T-helper 17 cell (primary cell): Measurements from ENCODE around the gene BNIP1. TPM values are rescaled to one million over a fixed set of nuclear protein-coding genes. Genes with fewer than 3 reads are reported as not detected.
"Not testable (repeated sequence)": the region's sequence is repeated elsewhere in the genome, so short reads cannot be mapped to it uniquely, and the experiment has no call there.

Experiments
- ATAC-seq: fragments of 150-1000 bp; cut with Tn5 transposase; 2 replicates; pipeline ENCODE4 v1.10.0; 2021; ENCODE audit warnings: mild to moderate bottlenecking, moderate library complexity
- DNase-seq, 3 donors: peaks; one replicate each; pipeline versions ENCODE4 v3.0.0 to v3.0.0-alpha.2; 2020 to 2021
- H3K9me3 ChIP-seq: one replicate; pipeline ENCODE4 v1.7.0; 2013; ENCODE audit warnings: low read length, mild to moderate bottlenecking; ENCODE audit not compliant: control insufficient read depth, poor library complexity, severe bottlenecking
- H3K27ac Mint-ChIP-seq: one replicate; pipeline ENCODE4 v1.8.0; 2022; ENCODE audit warnings: mild to moderate bottlenecking, moderate library complexity, mixed read lengths
- H3K27me3 Mint-ChIP-seq: one replicate; pipeline ENCODE4 v1.8.0; 2022; ENCODE audit warnings: mixed read lengths
- H3K36me3 Mint-ChIP-seq: one replicate; pipeline ENCODE4 v1.8.0; 2022; ENCODE audit warnings: low read depth, mixed read lengths
- H3K4me1 Mint-ChIP-seq: one replicate; pipeline ENCODE4 v1.8.0; 2022; ENCODE audit warnings: mild to moderate bottlenecking, mixed read lengths
- H3K4me3 Mint-ChIP-seq: one replicate; pipeline ENCODE4 v1.8.0; 2022; ENCODE audit warnings: mild to moderate bottlenecking, moderate library complexity, mixed read lengths
- total RNA-seq, 4 donors: library from RNA in 2 of 4; stranded (reverse) in 2 of 4; gene quantifications; one replicate each; pipeline ENCODE4 v1.2.3 and lab custom pipeline; 2022 to 2026

Gene BNIP1, protein sequence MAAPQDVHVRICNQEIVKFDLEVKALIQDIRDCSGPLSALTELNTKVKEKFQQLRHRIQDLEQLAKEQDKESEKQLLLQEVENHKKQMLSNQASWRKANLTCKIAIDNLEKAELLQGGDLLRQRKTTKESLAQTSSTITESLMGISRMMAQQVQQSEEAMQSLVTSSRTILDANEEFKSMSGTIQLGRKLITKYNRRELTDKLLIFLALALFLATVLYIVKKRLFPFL
- 10 to 100 TPM; 27.0 to 30.4 TPM for total RNA-seq
- total RNA-seq (lab: John Stamatoyannopoulos, UW) = 12.5 to 22.0 reads per million in 2 donors

DNA sequence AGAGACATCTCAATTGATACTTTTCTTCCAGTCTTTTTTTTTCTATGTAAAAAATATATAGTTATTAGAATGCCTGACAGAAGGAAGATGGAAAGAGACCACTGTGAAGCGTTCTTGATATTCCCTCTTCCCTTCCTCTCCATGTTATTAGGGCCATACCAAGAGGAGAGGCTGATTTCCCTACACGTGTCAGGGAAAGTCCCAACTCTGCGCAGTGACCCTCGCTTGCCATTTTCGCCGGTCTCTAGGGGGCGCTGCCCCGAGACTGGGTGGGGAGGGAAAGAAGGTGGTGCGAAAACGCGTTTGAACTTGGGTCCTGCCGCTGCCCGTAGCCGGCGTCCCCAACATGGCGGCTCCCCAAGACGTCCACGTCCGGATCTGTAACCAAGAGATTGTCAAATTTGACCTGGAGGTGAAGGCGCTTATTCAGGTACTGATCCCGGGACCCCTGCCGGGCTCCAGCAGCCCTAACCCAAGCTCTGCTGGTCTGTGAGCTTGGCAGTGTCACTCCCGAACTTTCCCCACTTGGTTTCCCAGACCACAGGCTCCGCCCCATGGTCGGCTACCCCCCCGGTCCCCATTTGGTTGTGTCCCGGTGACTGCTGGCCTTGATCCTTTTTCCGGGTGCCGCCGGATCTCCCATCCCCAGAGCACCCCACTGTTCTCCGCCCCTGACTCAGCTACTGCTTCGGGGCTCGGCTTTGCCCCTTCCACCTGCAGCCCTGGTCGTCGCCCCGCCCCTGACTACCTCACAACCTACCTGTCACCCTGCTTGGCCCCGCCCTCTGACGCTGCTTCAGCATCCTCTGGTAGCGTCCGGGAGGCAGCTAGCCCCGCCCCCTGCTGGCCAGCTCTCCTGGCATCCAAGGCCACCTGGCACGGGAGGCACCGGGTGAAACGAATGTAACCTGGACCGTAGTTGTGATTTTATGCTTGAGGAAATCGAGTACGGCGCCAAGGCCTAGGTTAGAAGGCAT, at the start of gene BNIP1:
Gene BNIP1, plus strand, starts transcription at position 332 of the 977 bp plus-strand sequence. Its CDS starts 15 bp downstream, at position 347.
- peak within 1 kb of the TSS; percentile 99 for H3K4me3 Mint-ChIP-seq
- peaks cover 11% of the 10 kb centered on the region for H3K4me1 Mint-ChIP-seq
- ATAC-seq (peak; percentile 92), DNase-seq (peak; percentile 95 to 99 (median 96))
- peak within 1 kb of the TSS; percentile 97 for H3K27ac Mint-ChIP-seq
- H3K36me3 Mint-ChIP-seq = peaks cover 9% of the 10 kb centered on the region
- H3K9me3 ChIP-seq = no peaks in the 10 kb centered on the region
- no peaks in the 10 kb centered on the region for H3K27me3 Mint-ChIP-seq

DNA sequence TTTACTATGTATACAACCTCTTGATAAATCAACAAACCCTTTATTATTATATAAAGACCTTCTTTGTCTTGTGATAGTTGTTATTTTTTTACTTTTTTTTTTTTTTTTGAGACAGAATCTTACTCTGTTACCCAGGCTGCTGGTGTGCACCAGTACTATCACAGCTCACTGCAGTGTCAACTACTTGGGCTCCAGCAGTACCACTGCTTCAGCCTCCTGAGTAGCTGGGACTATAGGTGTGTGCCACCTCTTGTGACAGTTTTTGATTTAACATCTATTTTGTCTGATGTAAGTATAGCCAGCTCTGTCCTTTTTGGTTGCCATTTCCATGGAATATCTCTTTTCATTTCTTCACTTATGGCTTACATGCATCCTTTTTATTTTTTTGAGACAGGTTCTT, 45.5 kb upstream of the BNIP1 start:
- Mint-ChIP-seq H3K27me3 (no peaks in the 10 kb centered on the region), H3K36me3 (no peaks in the 10 kb centered on the region), H3K4me3 (peak overlapping the region; percentile 42), H3K4me1 (peaks cover 33% of the 10 kb centered on the region), H3K27ac (peak overlapping the region; percentile 95)
- H3K9me3 ChIP-seq = no peaks in the 10 kb centered on the region
- DNase-seq (no peak), ATAC-seq (peak; percentile 50)

DNA sequence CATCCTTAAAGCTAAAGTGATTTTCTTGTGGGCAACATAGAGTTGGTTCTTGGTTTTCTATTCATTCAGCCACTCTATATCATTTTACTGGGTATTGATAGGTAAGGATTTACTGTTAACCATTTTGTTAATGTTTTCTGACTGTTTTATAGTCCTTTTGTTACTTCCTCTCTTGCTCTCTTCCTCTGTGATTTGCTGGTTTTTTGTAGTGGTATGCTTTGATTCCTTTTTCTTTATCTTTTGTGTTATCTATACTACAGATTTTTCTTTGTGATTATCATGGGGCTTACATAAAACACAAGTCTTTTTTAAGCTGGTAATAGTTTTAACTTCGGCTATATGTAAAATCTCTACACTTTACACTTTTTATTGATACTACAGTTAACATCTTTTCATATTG, 44.9 kb upstream of the BNIP1 start:
- ATAC-seq = peak; percentile 57
- no peak for DNase-seq
- H3K4me1 Mint-ChIP-seq = peaks cover 35% of the 10 kb centered on the region
- H3K4me3 Mint-ChIP-seq = peak overlapping the region; percentile 42
- no peaks in the 10 kb centered on the region for H3K27me3 Mint-ChIP-seq
- H3K27ac Mint-ChIP-seq = peak overlapping the region; percentile 95
- H3K9me3 ChIP-seq = no peaks in the 10 kb centered on the region
- H3K36me3 Mint-ChIP-seq = no peaks in the 10 kb centered on the region

DNA sequence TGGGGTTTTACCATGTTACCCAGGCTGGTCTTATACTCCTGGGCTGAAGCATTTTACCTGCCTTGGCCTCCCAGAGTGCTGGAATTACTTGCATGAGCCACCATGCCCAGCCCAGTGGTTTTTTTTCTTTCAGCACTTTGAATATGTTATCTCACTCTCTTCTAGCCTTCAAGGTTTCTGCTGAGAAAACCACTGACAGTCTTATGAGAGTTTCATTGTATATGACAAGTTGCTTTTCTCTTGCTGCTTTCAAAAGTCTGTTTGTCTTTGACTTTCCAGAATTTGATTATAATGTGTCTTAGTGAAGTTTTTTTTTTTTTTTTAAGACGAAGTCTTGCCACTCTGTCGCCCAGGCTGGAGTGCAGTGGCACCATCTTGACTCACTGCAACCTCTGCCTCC, 43.1 kb upstream of the BNIP1 start:
- Mint-ChIP-seq H3K4me3 (no peak overlapping the region), H3K36me3 (no peaks in the 10 kb centered on the region), H3K4me1 (peaks cover 39% of the 10 kb centered on the region), H3K27me3 (no peaks in the 10 kb centered on the region), H3K27ac (peak overlapping the region; percentile 10)
- no peak for DNase-seq
- no peak for ATAC-seq
- H3K9me3 ChIP-seq = no peaks in the 10 kb centered on the region

DNA sequence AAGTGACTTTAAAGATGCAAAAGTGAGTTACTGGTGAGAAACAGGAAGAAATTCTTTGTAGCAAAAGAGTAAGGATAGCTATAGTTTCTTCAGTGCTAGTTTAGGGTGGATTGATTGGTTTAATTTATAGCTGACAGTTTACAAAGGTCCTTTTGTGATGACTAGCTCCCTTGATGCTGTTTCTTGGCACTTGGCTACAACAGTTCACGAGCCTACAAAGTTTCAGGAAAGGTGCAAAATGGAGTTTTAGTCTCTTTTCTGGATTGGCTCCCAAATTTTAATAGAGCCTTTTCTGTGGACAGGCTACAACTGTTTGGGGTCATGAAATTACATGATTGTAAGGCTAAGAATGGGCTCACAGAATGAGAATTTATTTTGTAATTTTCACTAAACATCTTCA, 40.9 kb upstream of the BNIP1 start:
- DNase-seq (no peak), ATAC-seq (no peak)
- Mint-ChIP-seq H3K4me1 (peaks cover 27% of the 10 kb centered on the region), H3K27ac (peak overlapping the region; percentile 59), H3K36me3 (no peaks in the 10 kb centered on the region), H3K27me3 (no peaks in the 10 kb centered on the region), H3K4me3 (no peak overlapping the region)
- no peaks in the 10 kb centered on the region for H3K9me3 ChIP-seq

DNA sequence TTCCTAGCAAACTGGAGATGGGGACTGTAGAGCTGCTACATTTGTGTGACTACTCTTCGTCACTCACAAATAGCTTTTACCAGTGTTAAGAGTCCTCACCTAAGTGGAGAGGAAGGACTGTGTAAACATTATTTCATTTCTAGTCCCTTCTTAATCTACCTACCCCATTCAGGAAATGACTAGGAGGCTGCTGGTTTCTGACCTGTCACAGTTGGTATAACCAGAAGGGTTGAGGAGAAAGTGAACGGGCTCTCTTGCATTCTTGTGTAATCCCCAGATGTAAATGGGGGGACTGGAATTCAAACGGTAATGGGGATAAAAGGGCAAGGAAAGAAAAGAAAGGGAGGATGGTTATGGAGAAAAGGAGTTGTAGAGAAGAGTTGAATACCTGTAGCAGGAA, 35.4 kb upstream of the BNIP1 start:
- peaks cover 15% of the 10 kb centered on the region for H3K4me1 Mint-ChIP-seq
- H3K9me3 ChIP-seq = no peaks in the 10 kb centered on the region
- H3K36me3 Mint-ChIP-seq = peaks cover 2% of the 10 kb centered on the region
- DNase-seq (no peak), ATAC-seq (no peak)
- H3K4me3 Mint-ChIP-seq = no peak overlapping the region
- H3K27ac Mint-ChIP-seq = no peak overlapping the region
- H3K27me3 Mint-ChIP-seq = no peaks in the 10 kb centered on the region

DNA sequence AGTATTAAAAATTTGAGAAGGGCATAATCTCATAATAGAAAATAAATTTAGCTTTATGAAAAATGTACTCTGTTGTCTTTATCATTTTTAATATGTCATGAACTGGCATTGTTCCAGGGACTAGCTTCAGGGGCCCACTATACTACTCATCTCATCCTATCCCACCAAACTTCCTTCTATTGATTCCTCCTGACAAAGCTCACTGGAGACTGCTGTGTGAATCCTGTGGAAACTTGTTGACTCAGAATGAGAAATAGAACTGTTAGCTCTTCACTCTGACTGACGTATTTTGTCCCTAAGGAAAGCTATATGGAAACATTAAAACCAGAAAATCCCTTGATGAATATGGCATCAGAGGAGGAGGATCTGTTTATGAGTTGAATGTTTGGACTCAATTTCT, 29.8 kb upstream of the BNIP1 start:
- DNase-seq = no peak
- no peak overlapping the region for H3K4me3 Mint-ChIP-seq
- no peaks in the 10 kb centered on the region for H3K9me3 ChIP-seq
- H3K27me3 Mint-ChIP-seq = no peaks in the 10 kb centered on the region
- no peak for ATAC-seq
- peaks cover 3% of the 10 kb centered on the region for H3K4me1 Mint-ChIP-seq
- peak overlapping the region; percentile 16 for H3K27ac Mint-ChIP-seq
- peaks cover 8% of the 10 kb centered on the region for H3K36me3 Mint-ChIP-seq

DNA sequence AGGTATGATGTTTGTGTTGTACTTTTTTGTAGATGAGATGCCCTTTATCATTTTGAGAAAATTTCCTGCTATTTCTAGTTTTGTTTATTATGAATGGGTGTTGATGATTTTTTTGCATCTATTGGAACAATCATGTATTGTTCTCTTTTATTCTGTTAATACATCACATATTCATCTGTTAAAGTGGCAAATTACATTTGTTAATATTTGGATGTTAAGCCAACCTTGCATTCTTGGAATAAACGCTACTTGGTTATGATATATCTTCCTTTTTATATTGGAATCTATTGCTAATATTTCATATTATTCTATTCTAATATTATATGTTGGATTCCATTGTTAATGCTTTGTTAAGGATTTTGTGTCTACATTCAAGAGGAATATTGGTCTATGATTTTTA, 24.6 kb upstream of the BNIP1 start:
- DNase-seq = no peak
- peaks cover 6% of the 10 kb centered on the region for H3K4me1 Mint-ChIP-seq
- H3K9me3 ChIP-seq = no peaks in the 10 kb centered on the region
- H3K27ac Mint-ChIP-seq = no peak overlapping the region
- no peak for ATAC-seq
- H3K4me3 Mint-ChIP-seq = no peak overlapping the region
- H3K27me3 Mint-ChIP-seq = no peaks in the 10 kb centered on the region
- H3K36me3 Mint-ChIP-seq = peaks cover 14% of the 10 kb centered on the region

DNA sequence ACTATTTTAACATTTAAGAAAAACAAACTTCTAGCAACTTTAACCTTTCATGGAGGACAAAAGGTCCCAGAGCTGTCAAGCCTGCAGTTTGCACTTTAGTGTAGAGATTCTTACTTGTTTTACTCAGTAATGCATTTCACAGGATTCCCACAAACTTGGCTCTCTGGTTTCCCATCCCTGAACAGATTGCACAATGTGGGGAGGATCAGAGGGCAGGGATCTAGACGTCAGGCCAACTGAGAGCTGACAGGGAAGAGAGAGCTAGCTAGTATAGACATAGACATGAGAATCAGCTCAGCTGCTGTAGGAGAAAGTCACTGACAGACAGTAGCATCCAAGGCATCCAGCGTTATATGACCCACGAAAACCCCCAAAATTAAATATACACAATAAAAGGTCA, 20.9 kb upstream of the BNIP1 start:
- Mint-ChIP-seq H3K27me3 (no peaks in the 10 kb centered on the region), H3K4me1 (peaks cover 7% of the 10 kb centered on the region), H3K36me3 (peaks cover 11% of the 10 kb centered on the region), H3K4me3 (no peak overlapping the region), H3K27ac (no peak overlapping the region)
- ATAC-seq (no peak), DNase-seq (no peak)
- no peaks in the 10 kb centered on the region for H3K9me3 ChIP-seq

DNA sequence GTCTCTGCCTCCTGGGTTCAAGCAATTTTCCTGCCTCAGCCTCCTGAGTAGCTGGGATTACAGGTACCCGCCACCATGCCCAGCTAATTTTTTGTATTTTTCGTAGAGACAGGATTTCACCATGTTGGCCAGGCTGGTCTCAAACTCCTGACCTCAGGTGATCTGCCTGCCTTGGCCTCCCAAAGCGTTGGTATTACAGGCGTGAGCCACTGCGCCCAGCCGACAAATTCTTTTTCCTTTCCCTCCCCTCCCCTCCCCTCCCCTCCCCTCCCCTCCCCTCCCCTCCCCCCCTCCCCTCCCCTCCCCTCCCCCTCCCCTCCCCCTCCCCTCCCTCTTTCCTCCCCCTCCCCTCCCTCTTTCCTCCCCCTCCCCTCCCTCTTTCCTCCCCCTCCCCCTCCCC, 12.2 kb upstream of the BNIP1 start:
- not testable (repeated sequence) for H3K4me3 Mint-ChIP-seq, H3K9me3 ChIP-seq, H3K4me1 Mint-ChIP-seq, ATAC-seq, H3K27ac Mint-ChIP-seq, H3K36me3 Mint-ChIP-seq, DNase-seq, H3K27me3 Mint-ChIP-seq

DNA sequence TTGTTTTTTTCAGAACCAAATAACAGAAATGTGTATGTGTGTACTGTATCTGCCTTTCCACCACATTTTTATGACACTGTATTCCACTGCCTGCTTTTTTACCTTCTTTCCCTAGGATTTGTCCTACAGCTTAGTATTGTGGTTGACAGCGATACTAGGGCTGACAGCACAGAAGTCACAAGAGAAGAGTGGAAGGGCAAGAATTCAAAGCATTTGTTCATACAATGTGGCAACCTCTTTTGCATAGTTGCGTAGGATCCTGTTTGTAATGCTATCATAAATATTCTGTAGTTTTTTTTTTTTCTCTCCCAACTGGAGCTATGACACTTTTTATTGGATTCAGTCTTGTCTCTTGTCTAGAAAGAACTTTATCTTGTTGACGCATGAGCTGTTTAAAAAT, 5.6 kb upstream of the BNIP1 start:
- DNase-seq (no peak), ATAC-seq (no peak)
- no peaks in the 10 kb centered on the region for H3K27me3 Mint-ChIP-seq
- no peaks in the 10 kb centered on the region for H3K9me3 ChIP-seq
- no peak overlapping the region for H3K4me3 Mint-ChIP-seq
- no peak overlapping the region for H3K27ac Mint-ChIP-seq
- peaks cover 6% of the 10 kb centered on the region for H3K4me1 Mint-ChIP-seq
- H3K36me3 Mint-ChIP-seq = no peaks in the 10 kb centered on the region

DNA sequence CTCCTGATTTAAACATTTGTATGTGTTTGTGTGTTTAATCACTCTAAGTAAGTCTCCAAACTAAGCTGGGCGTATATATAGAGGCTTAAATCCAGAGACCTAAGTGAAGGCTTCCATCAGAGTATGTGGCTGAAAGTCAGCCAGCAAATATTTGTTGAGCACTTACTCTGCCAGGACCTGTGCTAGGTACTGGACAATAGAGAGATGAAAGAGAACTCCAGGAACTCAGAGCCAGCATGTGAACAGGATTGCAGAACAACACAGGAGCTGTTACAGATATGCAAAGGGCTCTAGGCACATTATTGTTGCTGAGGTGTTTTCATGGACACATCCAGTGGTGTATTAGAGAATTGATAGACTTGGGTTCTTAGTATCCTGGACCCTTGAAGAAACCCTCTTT, 4.7 kb upstream of the BNIP1 start:
- H3K4me1 Mint-ChIP-seq = peaks cover 9% of the 10 kb centered on the region

DNA sequence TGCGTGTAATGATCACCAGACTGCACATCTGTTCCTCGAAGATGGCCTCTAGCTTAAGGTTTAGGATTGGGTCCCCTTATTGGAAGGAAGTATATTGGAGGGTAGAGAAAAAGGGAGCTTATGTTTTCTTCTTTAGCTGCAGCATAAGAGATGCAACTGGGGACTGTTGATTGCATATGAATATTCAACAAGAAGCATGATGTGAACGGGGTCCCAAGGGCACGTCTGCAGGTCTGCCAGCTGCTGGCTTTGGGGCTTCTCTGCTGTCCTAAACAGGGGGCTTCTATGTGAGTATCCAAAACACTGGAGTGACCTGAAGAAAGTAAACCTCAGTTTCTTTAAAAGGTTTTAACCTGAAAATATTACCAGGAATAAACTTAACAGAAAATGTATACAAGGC, 3.6 kb upstream of the BNIP1 start:
- ATAC-seq = no peak
- Mint-ChIP-seq H3K4me3 (no peak overlapping the region), H3K27me3 (no peaks in the 10 kb centered on the region), H3K27ac (no peak overlapping the region), H3K36me3 (peaks cover 3% of the 10 kb centered on the region), H3K4me1 (peaks cover 13% of the 10 kb centered on the region)
- H3K9me3 ChIP-seq = no peaks in the 10 kb centered on the region
- DNase-seq = no peak

More for the DNA sequence above, 4.7 kb upstream of the BNIP1 start:
- ATAC-seq (no peak), DNase-seq (no peak)
- no peaks in the 10 kb centered on the region for H3K27me3 Mint-ChIP-seq
- no peak overlapping the region for H3K4me3 Mint-ChIP-seq
- H3K36me3 Mint-ChIP-seq = peaks cover under 1% of the 10 kb centered on the region
- no peaks in the 10 kb centered on the region for H3K9me3 ChIP-seq
- peak overlapping the region; percentile 78 for H3K27ac Mint-ChIP-seq
